HG03095 (cell line): Measurements from ENCODE around the gene SLC1A5.
"Not testable (repeated sequence)": the region's sequence is repeated elsewhere in the genome, so short reads cannot be mapped to it uniquely, and the experiment has no call there.

Experiments used
- ATAC-seq: cut with Tn5 transposase; IDR thresholded peaks from one replicate; pipeline ENCODE4 v1.9.1; 2021; ENCODE audit warnings: moderate library complexity; ENCODE audit not compliant: unreplicated experiment

Gene SLC1A5

GRCh38 chr19:46772170-46773017, 16.0 kb downstream of the SLC1A5 start:
- no peak for ATAC-seq

GRCh38 chr19:46768746-46769145, 19.6 kb downstream of the SLC1A5 start:
- ATAC-seq, result not testable (repeated sequence)

- ATAC-seq, result no peak
These were observed 21.7 kb downstream of the SLC1A5 start for GRCh38 chr19:46766569-46767317.

- ATAC-seq, result no peak
These were observed 23.5 kb downstream of the SLC1A5 start for GRCh38 chr19:46764817-46765291.

- ATAC-seq, result no peak
These were observed 26.0 kb downstream of the SLC1A5 start for GRCh38 chr19:46762245-46762890.

GRCh38 chr19:46761418-46761831, 27.0 kb downstream of the SLC1A5 start:
- ATAC-seq, result no peak

- not testable (repeated sequence) for ATAC-seq
These were observed 27.5 kb downstream of the SLC1A5 start for GRCh38 chr19:46760897-46761296.

- ATAC-seq, result no peak
These were observed 28.0 kb downstream of the SLC1A5 start for GRCh38 chr19:46760363-46760762.

- ATAC-seq, result no peak
These were observed 28.5 kb downstream of the SLC1A5 start for GRCh38 chr19:46759817-46760333.

GRCh38 chr19:46759206-46759605, 29.2 kb downstream of the SLC1A5 start:
- ATAC-seq, result no peak

GRCh38 chr19:46756544-46756888, 31.9 kb downstream of the SLC1A5 start:
- no peak for ATAC-seq

- ATAC-seq, result no peak
These were observed 32.4 kb downstream of the SLC1A5 start for GRCh38 chr19:46755853-46756543.

- ATAC-seq, result no peak
These were observed 33.1 kb downstream of the SLC1A5 start for GRCh38 chr19:46755077-46755852.

GRCh38 chr19:46753420-46754155, 34.8 kb downstream of the SLC1A5 start:
- ATAC-seq, result no peak

GRCh38 chr19:46748325-46749109, 39.9 kb downstream of the SLC1A5 start:
- ATAC-seq, result no peak

GRCh38 chr19:46746281-46747057, 41.9 kb downstream of the SLC1A5 start, which contains the start of gene STRN4:
Gene STRN4 (minus strand): TSS chr19:46746450. CDS start chr19:46746430, 20 bp downstream.
- no peak for ATAC-seq

- ATAC-seq, result no peak
These were observed 42.7 kb downstream of the SLC1A5 start, which contains the start of gene FKRP for GRCh38 chr19:46745521-46746280. Gene FKRP (plus strand): TSS chr19:46746057. CDS start chr19:46755451, 9,394 bp downstream.
